ACHN (cell line): ENCODE measurements around the gene TRAPPC14.
"Not testable (repeated sequence)": the region's sequence is repeated elsewhere in the genome, so short reads cannot be mapped to it uniquely, and the experiment has no call there.

ENCODE experiments used
- DNase-seq: peaks from one replicate; pipeline ENCODE4 v3.0.0-alpha.2; 2015
- in situ Hi-C: cut with HindIII; loops from 2 replicates; pipeline ENCODE4 v1.10.0; 2017; ENCODE audit warnings: low sequenced_read_pairs, low pct_ligation_motif_present, low pct_unique_long_range_greater_than_20kb

The TRAPPC14 gene

GRCh38 chr7:100157334-100158228 lies 942 bp downstream of the TRAPPC14 start:
- in situ Hi-C loops, result no loop called here
- peak; percentile 56 for DNase-seq

DNA sequence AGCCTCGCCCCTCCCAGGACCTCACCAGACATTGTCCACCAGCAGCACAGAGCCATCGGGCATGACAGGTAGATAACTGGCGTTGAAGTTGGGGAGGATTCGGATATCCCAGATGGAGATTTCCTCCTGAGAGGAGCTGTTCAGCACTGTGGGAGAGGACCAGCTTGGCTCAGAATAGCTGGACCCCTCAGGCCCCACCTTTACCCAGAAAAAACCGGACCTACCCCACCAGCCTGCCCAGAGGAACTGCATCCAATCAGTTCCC lies 1.5 kb downstream of the TRAPPC14 start:
- no peak for DNase-seq
- in situ Hi-C loops, result no loop called here

GRCh38 chr7:100156331-100157068 lies 2.0 kb downstream of the TRAPPC14 start:
- in situ Hi-C loops, result no loop called here
- DNase-seq, result no peak

DNA sequence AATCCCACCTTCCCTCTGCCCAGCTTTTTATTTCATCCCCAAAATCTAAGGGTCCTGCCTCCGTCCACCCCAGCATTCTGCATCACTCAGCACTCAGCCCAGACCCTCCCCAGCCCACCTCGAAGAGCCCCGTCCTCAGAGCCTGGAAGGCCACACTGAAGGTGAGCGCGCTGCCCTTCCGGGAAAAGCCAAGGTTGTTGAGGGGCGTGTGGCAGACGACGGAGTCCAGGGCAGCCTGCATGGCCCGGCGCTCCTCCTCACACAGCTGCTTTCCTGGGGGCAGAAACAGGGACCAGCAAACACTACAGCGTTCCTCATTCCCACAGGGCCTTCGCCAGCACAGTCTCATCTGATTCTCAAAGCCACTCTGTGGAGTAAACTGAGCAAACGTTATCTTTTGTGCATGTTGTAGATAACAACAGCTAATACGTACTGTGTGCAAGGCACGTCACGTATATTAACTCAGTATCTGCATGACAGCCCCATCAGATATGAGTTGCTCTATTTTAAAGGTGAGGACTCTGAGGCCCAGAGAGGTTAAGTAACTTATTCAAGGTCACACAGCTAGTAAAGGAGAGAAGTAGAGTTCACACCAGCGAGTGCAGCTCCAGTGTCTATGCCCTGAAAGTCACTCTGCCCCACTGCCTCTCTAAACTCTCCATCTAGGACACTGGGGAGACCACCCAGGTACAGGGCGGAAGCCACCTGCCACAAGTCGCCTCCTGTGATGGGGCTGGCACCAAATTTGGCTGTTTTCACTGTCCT lies 2.8 kb downstream of the TRAPPC14 start:
- DNase-seq, result no peak
- in situ Hi-C loops, result no loop called here

DNA sequence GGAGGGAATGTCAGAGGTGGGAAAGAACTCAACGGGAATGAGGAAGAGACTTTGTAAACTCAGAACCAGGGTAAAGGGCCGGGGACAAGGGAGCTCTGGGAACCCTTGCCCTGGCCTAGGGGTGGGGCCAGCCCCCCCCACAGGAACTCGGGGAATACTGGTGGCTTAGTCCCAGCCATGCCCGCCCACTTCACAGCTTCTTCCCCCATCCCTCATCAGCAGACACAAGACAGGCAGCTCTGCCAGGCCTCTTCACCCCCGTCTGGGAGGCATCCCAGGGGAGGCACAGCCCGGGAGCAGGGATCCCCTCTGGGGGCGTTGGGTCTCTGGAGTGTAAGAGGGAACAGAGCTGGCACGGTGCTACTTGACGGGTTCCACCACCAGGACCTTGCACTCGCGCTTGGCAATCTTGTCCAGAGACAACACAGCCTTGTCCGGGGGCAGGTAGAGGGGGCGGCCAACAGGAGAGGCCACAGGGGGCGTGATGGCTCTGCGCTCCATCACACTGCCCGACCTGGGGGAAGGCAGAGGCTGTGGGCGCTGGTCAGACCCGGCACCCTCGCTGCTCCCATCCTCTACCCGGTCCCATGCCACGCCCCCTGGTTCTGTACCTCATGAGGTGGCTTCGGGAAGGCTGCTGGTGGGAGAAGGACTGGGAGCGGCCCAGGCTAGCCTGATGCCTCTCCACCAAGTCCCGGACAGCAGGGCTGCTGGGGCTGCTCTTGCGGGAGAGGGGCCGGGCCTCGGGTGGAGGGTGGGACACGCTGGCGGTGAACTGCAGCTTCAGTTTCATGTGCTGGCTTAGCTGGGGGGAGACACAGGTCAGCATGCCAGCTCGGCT lies 3.7 kb downstream of the TRAPPC14 start:
- in situ Hi-C loops, result no loop called here
- no peak for DNase-seq

- in situ Hi-C loops, result no loop called here
- no peak for DNase-seq
These were observed 4.6 kb downstream of the TRAPPC14 start for GRCh38 chr7:100153708-100154535.

DNA sequence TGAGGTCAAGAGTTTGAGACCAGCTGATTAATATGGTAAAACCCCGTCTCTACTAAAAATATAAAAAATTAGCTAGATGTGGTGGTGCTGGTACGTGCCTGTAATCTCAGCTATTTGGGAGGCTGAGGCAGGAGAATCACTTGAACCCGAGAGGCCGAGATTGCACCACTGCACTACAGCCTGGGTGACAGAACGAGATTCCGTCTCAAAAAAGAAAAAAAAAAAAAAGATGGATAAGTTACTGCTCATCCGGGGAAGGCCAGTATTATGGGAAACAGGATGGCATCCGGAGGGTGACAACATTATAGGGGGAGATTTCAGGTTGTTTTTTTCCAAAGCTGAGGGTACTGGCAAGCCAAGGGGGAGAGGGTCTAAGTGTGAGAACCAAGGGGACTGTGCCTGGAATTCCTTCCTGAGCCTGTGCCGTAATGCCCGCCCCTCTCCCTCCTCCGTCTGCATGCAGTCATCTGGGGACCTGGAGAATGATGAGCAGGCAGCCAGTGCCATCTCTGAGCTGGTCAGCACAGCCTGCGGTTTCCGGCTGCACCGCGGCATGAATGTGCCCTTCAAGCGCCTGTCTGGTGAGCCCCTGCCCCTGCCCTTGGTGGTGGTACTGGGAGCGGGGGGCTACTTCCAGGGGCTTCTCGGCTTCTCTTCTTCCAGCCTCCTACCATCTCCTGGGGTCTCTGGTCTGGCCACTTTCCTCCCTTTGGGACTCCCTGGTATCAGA lies 5.4 kb downstream of the TRAPPC14 start:
- no peak for DNase-seq
- in situ Hi-C loops, result no loop called here

GRCh38 chr7:100152404-100152803 lies 6.1 kb downstream of the TRAPPC14 start:
- in situ Hi-C loops, result no loop called here
- DNase-seq, result no peak

DNA sequence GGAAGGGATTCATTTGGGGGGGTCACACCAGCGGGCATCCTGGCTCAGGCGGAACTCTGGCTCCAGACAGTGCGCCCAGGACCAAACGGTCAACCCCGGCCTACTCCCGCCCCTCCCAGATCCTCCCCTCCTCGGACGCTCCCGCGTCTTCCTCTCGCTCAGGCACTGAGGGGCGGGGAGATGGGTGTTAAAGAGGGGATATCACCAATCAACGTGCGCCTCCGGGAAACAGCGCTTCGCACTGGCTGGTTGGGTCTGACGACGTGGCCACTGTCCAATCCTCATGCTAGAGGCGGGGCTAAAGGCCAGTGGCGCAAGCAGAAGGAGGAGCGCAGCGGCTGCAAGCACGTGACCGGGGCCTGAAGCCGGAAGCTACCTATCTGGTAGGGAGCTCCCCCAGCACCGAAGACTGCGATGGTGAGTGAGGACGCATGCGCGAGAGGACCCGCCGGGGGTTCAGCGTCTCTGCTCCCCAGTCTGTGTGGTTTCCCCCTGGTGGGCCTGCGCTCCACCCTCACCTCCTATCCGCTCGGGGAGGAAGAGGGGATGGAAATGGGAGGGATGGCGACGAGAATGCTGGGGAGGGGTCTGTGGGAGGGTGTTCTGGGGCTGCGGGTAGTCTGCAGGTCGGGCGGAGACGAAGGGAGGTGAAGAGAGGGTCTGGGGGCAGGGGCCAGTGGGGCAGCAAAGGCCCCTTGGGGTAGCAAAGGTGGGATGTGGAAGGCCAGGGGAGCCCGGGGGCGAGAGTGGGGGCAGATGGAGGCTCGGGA lies 9.8 kb downstream of the TRAPPC14 start, which contains the start of gene LAMTOR4:
Gene LAMTOR4, plus strand, starts transcription at position 360 of the 770 bp plus-strand sequence. Its CDS starts 55 bp downstream, at position 415.
- in situ Hi-C loops, result no loop called here
- peak; percentile 100 for DNase-seq

DNA sequence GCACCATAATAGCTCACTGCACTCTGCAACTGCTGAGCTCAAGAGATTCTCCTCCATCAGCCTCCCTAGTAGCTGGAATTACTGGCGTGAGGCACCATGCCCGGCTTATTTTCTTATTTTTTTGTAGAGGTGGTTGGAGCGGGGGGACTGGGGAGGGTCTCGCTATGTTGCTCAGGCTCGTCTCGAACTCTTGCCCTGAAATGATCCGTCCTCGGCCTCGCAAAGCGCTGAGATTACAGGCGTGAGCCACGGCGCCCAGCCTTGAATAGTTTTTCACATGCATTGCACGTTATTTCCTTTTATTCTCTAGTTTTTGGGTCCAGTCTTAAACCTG lies 10.3 kb downstream of the TRAPPC14 start:
- in situ Hi-C loops, result no loop called here
- DNase-seq, result no peak

- DNase-seq, result no peak
- in situ Hi-C loops, result no loop called here
These were observed 11.2 kb downstream of the TRAPPC14 start for GRCh38 chr7:100147278-100147677.

DNA sequence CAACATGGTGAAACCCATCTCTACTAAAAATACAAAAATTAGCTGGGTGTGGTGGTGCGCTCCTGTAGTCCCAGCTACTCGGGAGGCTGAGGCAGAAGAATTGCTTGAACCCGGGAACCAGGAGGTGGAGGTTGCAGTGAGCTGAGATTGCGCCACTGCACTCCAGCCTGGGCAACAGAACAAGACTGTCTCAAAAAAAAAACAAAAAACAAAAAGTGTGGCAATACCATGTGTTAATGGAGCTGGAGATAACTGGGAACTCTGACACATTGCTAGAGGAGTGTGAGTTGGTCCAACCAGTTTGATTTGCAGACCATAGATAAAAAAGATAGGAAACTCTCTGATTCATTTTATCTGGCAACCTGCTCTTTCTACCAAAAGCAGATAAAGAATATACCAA lies 12.2 kb downstream of the TRAPPC14 start:
- in situ Hi-C loops, DNase-seq: not testable (repeated sequence)

- DNase-seq, result no peak
- in situ Hi-C loops, result no loop called here
These were observed 16.1 kb downstream of the TRAPPC14 start for GRCh38 chr7:100142461-100142860.

- DNase-seq, result no peak
- in situ Hi-C loops, result no loop called here
These were observed 17.0 kb downstream of the TRAPPC14 start for GRCh38 chr7:100141555-100141949.

GRCh38 chr7:100137851-100138760 lies 20.4 kb downstream of the TRAPPC14 start:
- in situ Hi-C loops, result no loop called here
- DNase-seq, result no peak
